B cell (primary cell): ENCODE measurements around the gene CCNK. TPM values are rescaled to one million over a fixed set of nuclear protein-coding genes. Genes with fewer than 3 reads are reported as not detected.

Source experiments
- ATAC-seq: fragments of 200-7000 bp; cut with Tn5 transposase; one replicate; pipeline ENCODE4 v1.10.0; 2021; ENCODE audit warnings: low read depth, mild to moderate bottlenecking, moderate number of reproducible peaks, moderate library complexity
- CTCF ChIA-PET: fragments of 350-600 bp; sonication (Branson Sonifier 250); formaldehyde crosslinking; loops from one replicate; lab custom pipeline; 2021; ENCODE audit warnings: antibody characterized with exemption, inconsistent platforms; lab: Charles Lee
- POLR2A ChIA-PET: fragments of 350-600 bp; sonication (Branson Sonifier 250); formaldehyde crosslinking; loops from one replicate; lab custom pipeline; 2021; ENCODE audit warnings: antibody characterized with exemption; lab: Charles Lee
- DNase-seq: peaks from one replicate; pipeline ENCODE4 v3.0.0; 2013
- H2AFZ ChIP-seq: 2 replicates; pipeline ENCODE4 v1.6.1; 2012; ENCODE audit warnings: mild to moderate bottlenecking, low read depth, low read length; ENCODE audit not compliant: insufficient read depth, poor library complexity, severe bottlenecking
- H3K27ac ChIP-seq, 2 donors: 1 replicate in 1 of 2; 2 replicates in 1 of 2; pipeline ENCODE4 v1.5.1; 2012 to 2013; ENCODE audit warnings: low read length in 2 of 2, mild to moderate bottlenecking in 2 of 2, moderate library complexity in 1 of 2
- H3K27me3 ChIP-seq, 4 experiments: fragments of 200-600 bp in 1 of 4; sonication (generic) in 1 of 4; replicated peaks in 1 of 4; 1 replicate in 2 of 4; 2 replicates in 2 of 4; pipeline versions ENCODE4 v1.6.1 to v1.7.0; 2013 to 2016; ENCODE audit warnings: low read length in 3 of 4, mild to moderate bottlenecking in 2 of 4, mixed read lengths in 1 of 4, moderate library complexity in 1 of 4; ENCODE audit not compliant: insufficient read depth in 4 of 4, control insufficient read depth in 3 of 4; ENCODE audit errors: control extremely low read depth in 1 of 4
- H3K36me3 ChIP-seq, 2 experiments: replicated peaks in 1 of 2; 1 replicate in 1 of 2; 2 replicates in 1 of 2; pipeline versions ENCODE4 v1.6.1 to v1.7.1; 2013; ENCODE audit warnings: low read length in 1 of 2; ENCODE audit not compliant: insufficient read depth in 2 of 2, control insufficient read depth in 1 of 2; ENCODE audit errors: control extremely low read depth in 1 of 2, extremely low read depth in 1 of 2
- H3K4me1 ChIP-seq, 2 donors: fragments of 200-600 bp in 1 of 2; sonication (generic) in 1 of 2; 1 replicate in 1 of 2; 2 replicates in 1 of 2; pipeline versions ENCODE4 v1.5.1 to v1.6.1; 2013 to 2017; ENCODE audit warnings: low read length in 2 of 2; ENCODE audit not compliant: control insufficient read depth in 2 of 2, insufficient read depth in 2 of 2
- H3K4me2 ChIP-seq: replicated peaks from 2 replicates; pipeline ENCODE3; 2012; ENCODE audit warnings: mild to moderate bottlenecking, low read depth, low read length; ENCODE audit not compliant: poor library complexity, severe bottlenecking
- H3K4me3 ChIP-seq, 5 experiments: fragments of 200-600 bp in 1 of 5; sonication (generic) in 1 of 5; 1 replicate in 3 of 5; 2 replicates in 2 of 5; pipeline versions ENCODE4 v1.5.1 to v1.7.0; 2011 to 2016; ENCODE audit warnings: low read length in 4 of 5, mild to moderate bottlenecking in 4 of 5, low read depth in 2 of 5, control low read depth in 1 of 5, moderate library complexity in 1 of 5; ENCODE audit not compliant: insufficient read depth in 1 of 5; ENCODE audit errors: control extremely low read depth in 1 of 5, extremely low read depth in 1 of 5
- H3K79me2 ChIP-seq: fragments of 200-600 bp; sonication (generic); one replicate; pipeline ENCODE4 v1.6.0; 2016; ENCODE audit warnings: low read length; ENCODE audit not compliant: control insufficient read depth, insufficient read depth
- H3K9ac ChIP-seq: fragments of 200-600 bp; sonication (generic); 2 replicates; pipeline ENCODE4 v1.6.1; 2017; ENCODE audit warnings: mild to moderate bottlenecking, low read length, moderate library complexity
- H3K9me3 ChIP-seq, 3 donors: one replicate each; pipeline versions ENCODE4 v1.6.1 to v1.7.1; 2013; ENCODE audit warnings: low read length in 2 of 3; ENCODE audit not compliant: control insufficient read depth in 2 of 3, insufficient read depth in 1 of 3; ENCODE audit errors: control extremely low read depth in 1 of 3
- H4K20me1 ChIP-seq: 2 replicates; pipeline ENCODE4 v1.6.0; 2012; ENCODE audit warnings: mild to moderate bottlenecking, low read length; ENCODE audit not compliant: insufficient read depth, control insufficient read depth, poor library complexity, severe bottlenecking
- H3K27ac Mint-ChIP-seq: one replicate; pipeline ENCODE4 v1.8.0; 2021; ENCODE audit warnings: mixed read lengths
- H3K27me3 Mint-ChIP-seq: one replicate; pipeline ENCODE4 v1.8.0; 2021; ENCODE audit warnings: mixed read lengths
- H3K4me1 Mint-ChIP-seq: one replicate; pipeline ENCODE4 v1.8.0; 2021; ENCODE audit warnings: mixed read lengths
- H3K4me3 Mint-ChIP-seq: one replicate; pipeline ENCODE4 v1.8.0; 2021; ENCODE audit warnings: mixed read lengths
- H3K9me3 Mint-ChIP-seq: one replicate; pipeline ENCODE4 v1.8.0; 2022; ENCODE audit warnings: mixed read lengths; ENCODE audit not compliant: insufficient read depth
- CTCF ChIP-seq: fragments of 200-600 bp; IDR thresholded peaks from one replicate; pipeline ENCODE4 v1.8.0; 2022; ENCODE audit warnings: antibody characterized with exemption, mild to moderate bottlenecking
- EZH2 ChIP-seq: IDR thresholded peaks from 2 replicates; pipeline ENCODE4 v1.6.1; 2012; ENCODE audit warnings: borderline replicate concordance, low read depth, mild to moderate bottlenecking, moderate library complexity, low read length; ENCODE audit not compliant: insufficient read depth, poor library complexity, severe bottlenecking
- WGBS: methylation state at CpG from one replicate; pipeline ENCODE4 v1.1.5; 2013; ENCODE audit warnings: missing lambda C conversion rate; ENCODE audit not compliant: insufficient coverage; 5-methylcytosine and 5-hydroxymethylcytosine counted together
- intact Hi-C: fragments of 100-400 bp; cut with micrococcal nuclease; formaldehyde crosslinking; loops from one replicate; pipeline ENCODE4 v1.10.0; 2022
- polyA plus RNA-seq: library from polyadenylated mRNA; depleted of rRNA; stranded (reverse); fragments of >200 nt; gene quantifications from 2 replicates; pipeline ENCODE4 v1.2.3, GENCODE V29; 2012
- total RNA-seq, 2 donors: library from RNA; stranded (reverse); fragments of 120-200 nt in 1 of 2; gene quantifications; 1 replicate in 1 of 2; 2 replicates in 1 of 2; pipeline versions ENCODE4 v1.2.3 to v1.2.4, GENCODE V29; 2013 to 2022

CCNK gene
- total and polyA plus RNA-seq, 2 donors (not counting 1 experiment from before 2014, with no cell fraction given) = 17.5 to 82.0 TPM

DNA sequence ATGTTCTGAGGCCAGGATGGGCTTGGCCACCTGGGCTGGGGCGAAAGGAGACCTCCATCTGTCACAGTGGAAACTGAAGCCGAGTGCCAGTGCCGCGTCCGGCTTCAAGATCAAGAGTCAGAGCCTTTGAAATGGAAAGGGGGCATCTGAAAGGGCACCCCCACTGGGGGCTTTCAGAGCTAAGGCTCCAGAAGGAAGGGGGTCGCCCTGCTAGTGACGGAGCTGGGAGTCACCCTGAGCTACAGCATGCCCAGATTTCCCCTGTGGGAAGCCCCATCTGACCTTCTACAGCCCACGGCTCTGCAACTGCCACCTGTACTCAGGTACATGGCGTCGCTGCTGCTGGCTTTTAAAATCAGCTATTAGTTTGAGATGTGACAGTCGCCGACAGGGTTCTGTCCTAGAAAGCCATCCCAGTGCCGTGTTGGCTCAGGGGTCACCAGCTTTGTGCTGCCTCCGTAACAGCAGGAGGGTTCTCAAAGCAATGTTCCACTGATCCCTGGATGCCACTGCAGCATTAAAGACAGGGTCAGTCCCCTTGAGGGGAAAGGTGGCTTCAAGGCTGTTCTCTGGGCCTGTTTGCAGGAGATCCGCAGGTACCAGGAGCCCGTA is 31.5 kb downstream of the CCNK start:
- Mint-ChIP-seq H3K27ac (no peak overlapping the region), H3K4me3 (no peak overlapping the region), H3K4me1 (no peaks in the 10 kb centered on the region), H3K9me3 (no peaks in the 10 kb centered on the region), H3K27me3 (no peaks in the 10 kb centered on the region)
- H3K4me1 ChIP-seq = no peaks in the 10 kb centered on the region
- CTCF ChIA-PET = no interaction called here
- H3K9ac ChIP-seq = no peak overlapping the region
- H3K27me3 ChIP-seq = no peaks in the 10 kb centered on the region
- 97% methylated on average over 16 of the region's 16 CpGs for WGBS
- intact Hi-C loops = no loop called here
- ATAC-seq (no peak), DNase-seq (no peak)
- POLR2A ChIA-PET = no interaction called here
- no peak overlapping the region for H3K4me2 ChIP-seq
- no peaks in the 10 kb centered on the region for H3K9me3 ChIP-seq
- H2AFZ ChIP-seq = no peak overlapping the region
- H3K79me2 ChIP-seq = no peaks in the 10 kb centered on the region
- H3K36me3 ChIP-seq = peaks cover 3 to 32% of the 10 kb centered on the region in 2 experiments
- no peak overlapping the region for H3K4me3 ChIP-seq
- no peaks in the 10 kb centered on the region for H4K20me1 ChIP-seq
- no peak overlapping the region for H3K27ac ChIP-seq
- TF ChIP-seq CTCF = no peak
- TF ChIP-seq EZH2 = no peak

GRCh38 chr14:99513183-99513694 is 32.0 kb downstream of the CCNK start:
- no peaks in the 10 kb centered on the region for H3K4me1 Mint-ChIP-seq
- Histone ChIP-seq H3K27ac (no peak overlapping the region), H3K4me2 (no peak overlapping the region), H3K4me3 (no peak overlapping the region), H2AFZ (no peak overlapping the region), H4K20me1 (no peaks in the 10 kb centered on the region), H3K79me2 (no peaks in the 10 kb centered on the region), H3K9ac (no peak overlapping the region), H3K27me3 (no peaks in the 10 kb centered on the region), H3K4me1 (no peaks in the 10 kb centered on the region), H3K36me3 (peaks cover 3 to 26% of the 10 kb centered on the region in 2 experiments), H3K9me3 (no peaks in the 10 kb centered on the region)
- intact Hi-C loops = no loop called here
- ATAC-seq (no peak), DNase-seq (no peak)
- H3K9me3 Mint-ChIP-seq = no peaks in the 10 kb centered on the region
- no peak overlapping the region for H3K27ac Mint-ChIP-seq
- ChIA-PET CTCF (no interaction called here), POLR2A (no interaction called here)
- no peak overlapping the region for H3K4me3 Mint-ChIP-seq
- no peaks in the 10 kb centered on the region for H3K27me3 Mint-ChIP-seq
- WGBS = 90% methylated on average over 15 of the region's 15 CpGs
- TF ChIP-seq EZH2 (no peak), CTCF (no peak)
